NCI-H82 treated with DMSO at 0.1 percent for 48 hours (cell line): ENCODE measurements around the gene SF3A1.

Experiments
- DNase-seq: peaks from one replicate; lab custom pipeline; 2025; ENCODE audit not compliant: unreplicated experiment; lab: John Stamatoyannopoulos, UW

Gene SF3A1

DNA sequence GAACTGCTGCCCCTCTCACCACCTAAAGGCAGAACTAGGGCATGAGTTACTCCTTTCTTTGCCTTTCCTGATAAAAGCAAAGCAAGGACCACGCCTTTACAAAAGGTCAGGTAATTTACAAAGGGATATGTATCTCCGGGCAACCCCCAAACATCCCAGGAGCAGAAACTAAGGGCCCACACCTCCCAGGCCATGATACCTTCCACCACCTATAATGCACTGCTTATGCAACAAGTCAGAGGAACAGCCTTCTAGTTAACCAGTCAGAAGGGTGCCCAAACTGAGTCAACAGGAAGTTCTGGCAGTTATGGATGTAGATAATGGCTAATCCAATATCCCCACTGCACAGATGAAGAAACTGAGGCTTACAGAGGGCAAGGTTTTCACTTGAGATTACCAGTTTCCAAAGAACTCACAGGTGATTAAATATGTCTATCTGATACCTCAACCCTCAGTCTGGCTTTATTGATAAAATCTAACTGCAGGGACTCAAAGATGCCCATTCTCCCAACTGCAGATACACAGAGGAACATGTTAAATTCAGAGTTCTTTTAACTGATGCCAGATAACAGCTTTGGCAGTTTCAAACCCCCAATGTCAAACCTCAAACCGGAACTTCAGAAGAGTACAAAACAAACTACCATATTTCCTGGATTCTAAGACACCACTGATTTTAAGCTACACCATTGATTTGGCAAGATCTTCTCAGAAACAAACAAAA, 50.6 kb downstream of the SF3A1 start:
- DNase-seq: no peak

DNA sequence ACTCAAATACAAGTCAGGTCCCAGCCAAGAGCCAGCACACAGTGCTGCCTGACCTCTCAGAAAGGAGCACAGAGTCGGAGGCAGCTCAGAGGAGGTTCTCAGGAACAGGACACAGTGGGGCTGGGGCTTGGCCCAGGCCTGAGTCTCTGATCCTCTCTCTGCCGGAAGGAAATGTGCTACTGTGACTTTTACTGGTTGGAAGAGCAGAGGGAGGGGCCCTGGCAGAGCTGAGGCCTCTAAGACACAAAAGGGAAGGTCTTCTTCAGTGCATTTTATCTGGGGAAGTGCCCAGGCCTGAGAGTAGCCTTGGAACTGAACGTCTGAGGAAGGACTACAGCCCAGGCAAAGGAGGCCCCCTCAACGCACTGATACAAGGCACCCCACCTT, 51.2 kb downstream of the SF3A1 start:
- no peak for DNase-seq

DNA sequence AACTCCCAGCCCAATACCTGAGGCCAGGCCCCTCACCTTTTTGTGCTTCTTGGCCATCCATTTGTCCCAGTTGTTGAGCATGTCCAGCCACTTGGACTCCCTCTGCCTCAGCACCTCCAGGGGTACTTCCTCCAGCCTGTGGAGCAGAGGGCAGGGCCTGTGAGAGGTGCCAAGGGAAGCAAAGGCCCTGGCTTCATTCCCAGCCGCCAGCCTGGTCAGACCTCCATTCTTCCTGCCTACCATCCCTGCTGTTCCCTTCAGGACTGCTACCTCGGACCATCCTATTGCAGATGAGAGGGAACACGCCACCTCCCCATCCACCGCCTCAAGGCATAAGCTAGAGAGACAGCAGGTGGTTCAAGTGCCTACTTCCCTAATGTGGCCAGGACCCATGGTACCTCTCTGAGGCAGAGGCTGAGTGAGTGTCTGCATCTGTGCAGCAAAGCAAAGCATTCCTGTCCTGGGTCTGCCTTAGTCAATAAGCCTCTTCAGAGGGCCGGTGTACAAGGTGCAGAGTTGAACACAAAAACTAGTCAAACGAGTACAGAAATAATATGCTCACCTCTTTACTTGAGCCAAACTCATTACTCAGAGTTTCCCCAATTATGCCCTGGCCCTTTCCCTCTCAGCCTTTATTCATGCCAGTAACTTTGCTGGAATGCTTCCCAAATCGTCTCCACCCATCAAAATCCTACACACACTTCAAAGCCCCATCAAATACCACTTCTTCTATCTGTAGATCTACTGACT, 52.0 kb downstream of the SF3A1 start:
- no peak for DNase-seq

DNA sequence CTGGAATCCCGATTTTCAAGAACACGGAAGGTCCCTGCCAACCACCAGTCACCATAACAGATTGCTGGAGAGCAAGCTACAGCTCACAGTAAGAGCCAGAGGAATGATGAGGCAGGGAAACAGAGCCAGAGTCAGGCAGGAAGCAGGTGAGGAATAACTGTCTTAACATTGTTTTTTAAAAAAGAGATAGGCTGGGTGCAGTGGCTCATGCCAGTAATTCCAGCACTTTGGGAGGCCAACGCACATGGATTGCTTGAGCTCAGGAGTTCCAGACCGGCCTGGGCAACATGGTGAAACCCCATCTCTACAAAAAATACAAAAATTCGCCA, 53.9 kb downstream of the SF3A1 start:
- no peak for DNase-seq

DNA sequence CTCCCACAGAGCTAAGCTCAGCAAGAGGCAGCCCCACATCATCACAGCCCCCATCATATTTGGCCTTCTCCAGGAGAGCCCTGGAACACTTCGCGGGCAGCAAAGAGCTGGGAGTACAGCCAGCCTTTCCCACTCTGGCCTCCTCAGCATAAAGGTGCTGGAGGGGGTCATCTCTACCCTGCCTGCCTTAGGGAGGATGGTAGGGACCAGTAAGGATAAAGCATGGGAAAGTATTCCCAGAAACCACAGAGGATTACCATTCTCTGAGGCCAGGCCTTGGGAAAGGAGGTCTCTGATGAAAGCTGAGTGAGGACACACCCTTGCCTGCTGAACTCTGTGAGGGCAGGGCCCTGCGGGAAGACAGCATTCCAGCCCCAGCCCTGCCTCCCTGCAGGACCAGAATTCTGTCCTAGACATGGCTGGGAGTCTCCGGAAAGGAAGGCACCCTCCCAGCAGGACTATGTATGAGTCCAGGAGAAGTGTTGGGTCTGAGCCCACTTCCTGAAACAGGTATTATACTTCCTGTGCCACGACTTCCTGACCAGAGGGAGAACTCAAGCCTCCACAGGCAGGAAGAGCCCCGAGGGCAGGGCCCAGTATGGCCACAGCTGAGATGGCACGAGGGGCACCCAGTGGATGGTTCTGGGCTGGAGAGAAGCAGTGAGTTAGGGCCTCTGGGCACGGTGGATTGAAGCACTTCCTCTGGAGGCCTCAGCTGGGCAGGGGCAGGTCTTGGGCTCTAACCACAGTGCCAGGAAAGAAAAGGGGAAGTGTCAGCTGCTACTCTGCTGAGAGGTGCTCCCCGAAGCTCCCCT, 54.5 kb downstream of the SF3A1 start:
- DNase-seq: no peak

DNA sequence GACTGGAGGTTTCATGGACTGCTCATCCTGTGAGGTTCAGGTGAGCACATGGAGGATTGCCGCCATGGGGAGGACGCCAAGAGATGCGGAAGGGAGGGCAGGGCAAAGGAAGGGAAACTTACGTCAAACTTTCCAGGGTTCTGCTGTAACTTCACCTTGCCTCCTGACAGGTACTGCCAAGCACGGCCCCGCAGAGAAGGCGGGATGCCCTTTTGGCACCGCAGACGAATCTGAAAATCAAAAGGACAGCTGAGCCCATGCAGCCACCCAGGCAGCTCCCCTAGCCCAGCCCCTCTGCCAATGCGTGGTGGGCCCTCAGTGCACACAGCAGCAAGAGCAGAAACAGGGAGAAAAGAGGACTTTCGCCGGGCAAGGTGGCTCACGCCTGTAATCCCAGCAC, 57.4 kb downstream of the SF3A1 start:
- no peak for DNase-seq

DNA sequence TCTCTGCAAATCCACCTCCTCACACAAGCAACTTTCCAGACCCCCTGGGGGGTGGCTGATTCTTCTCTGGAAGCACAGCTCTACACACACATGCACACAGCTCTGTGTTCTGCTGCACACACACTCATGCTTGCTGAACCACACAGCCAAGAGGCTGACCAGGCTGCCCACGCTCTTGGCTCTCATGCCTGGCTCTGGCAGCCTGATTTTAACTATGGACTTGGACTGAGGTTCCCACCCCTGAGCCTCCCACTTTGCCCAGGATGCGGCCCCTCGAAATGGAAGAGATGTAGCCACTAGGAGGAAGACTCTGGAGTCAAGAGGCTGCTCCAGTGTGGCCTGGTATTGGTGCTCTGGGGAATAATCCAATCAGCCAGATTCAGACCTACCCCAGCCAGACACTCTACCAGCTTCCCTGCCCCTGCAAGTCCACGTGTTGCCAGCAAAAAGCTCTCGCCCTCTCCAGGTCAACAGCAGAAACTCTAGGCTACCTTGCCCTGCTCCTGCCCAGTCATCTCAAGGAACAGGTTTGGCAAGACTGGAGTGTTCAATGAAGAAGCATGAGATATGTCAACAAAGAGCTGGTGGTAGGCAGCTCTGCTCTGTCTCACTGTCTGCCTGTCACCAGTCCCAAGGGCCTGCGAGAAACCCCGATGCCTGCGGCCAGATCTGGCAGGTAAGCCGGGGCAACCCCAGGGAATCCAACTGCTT, 58.5 kb downstream of the SF3A1 start:
- no peak for DNase-seq

DNA sequence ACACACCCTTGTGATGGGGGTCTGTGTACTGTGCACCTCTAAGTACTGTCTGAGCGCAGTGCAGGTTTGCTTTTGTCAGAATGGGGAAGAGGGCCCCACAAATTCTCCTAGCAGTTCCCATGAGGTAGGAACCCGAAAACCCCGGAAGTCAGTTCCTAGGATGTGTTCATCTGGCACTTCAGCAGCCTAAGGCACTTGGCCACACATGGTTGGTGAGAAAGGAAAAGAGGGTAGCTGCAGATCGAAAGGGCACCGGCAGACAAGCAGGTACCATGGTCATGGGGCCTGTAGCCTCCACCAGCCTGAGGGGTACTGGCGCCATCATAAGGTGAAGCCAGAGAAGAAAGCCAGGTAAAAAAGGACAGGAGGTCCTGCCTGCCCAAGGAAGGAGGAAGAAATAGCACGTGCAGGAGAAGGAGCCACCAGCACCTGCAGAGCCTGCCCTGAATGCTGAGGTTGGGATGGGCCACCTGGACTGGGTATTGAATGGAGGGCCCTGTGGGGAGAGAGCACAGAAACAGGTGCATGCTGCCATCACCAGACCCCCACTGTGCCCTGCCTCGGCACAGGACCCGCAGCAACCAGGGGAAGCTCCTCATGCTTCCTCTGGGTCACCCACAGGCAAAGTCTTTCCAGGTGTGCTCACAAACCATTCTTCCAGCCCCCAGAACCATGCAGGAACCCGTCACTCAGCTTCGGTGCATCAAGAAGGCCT, 59.3 kb downstream of the SF3A1 start:
- DNase-seq: no peak

DNA sequence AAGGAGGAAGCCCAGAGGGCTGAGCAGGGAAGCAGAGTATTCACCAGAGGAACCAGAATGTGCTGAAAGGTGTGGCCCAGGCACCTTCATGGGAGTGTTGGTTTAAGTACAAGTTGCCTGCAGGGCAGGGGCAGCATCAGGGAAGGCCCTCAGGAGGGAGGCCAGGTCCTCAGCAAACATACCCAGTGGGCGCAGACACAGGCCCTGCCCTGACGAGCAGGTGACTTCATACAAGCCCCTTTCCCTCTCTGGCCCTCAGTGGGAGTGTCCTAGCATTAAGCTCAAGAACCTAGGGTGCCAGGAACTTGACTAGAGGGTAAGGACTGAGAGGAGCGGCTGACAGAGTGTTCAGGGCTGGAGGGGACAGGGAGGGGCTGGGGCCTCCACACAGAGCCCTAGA, 59.9 kb downstream of the SF3A1 start:
- no peak for DNase-seq

DNA sequence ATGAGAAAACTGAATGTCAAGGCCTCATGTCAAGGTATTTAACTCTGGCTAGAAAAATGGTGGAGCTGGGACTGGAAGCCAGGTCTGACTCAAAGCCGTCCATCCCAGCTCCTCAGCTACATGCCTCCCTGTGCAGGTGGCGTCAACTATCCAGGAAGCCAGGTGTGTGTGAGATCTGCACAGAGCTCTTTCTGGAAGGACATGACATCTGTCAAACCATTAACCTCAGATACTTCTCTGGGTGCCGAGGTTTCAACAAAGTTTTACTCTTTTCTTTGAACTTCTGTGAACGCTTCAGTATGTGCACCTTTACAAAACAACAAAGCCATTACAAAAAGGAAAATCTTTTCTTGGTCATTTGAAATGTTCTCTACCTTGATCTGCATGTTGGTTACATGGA, 60.4 kb downstream of the SF3A1 start:
- DNase-seq: no peak

DNA sequence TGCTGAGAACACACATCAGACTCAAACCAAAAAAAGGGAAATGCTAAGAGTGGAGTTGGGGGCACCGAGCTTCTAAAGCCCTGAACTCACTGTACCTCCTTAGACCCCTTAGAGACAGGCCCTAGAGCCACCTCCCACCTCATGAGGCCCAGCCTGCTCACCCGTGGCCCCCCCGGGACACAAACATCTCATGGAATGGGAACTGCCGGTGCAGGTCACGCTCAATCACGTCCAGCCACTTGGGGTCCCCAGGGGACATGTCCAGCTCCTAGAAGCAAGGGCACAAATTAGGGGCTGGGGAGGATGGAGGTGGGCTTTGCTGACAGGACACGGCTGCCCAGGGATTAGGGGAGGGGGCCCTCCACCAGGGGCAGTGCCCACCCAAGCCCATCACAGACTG, 61.1 kb downstream of the SF3A1 start:
- DNase-seq: no peak

DNA sequence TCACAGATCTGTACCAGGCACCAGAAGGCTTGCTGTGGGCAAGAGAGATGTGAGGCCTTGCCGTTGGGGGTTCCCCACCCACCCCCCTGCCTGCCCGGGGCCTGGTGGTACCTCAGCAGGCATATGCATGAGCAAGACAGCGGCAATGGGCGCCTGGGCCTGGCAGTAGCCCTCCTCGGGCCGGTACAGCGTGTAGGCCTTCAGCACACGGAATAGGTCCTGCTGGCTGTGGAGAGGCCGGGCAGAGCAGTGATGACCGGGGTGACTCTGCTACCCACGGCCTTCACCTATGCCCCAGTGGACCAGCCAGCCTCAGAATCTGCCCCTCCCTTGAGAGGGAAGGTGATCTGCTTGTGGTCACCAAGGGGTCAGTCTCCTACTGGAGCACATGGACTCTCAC, 61.9 kb downstream of the SF3A1 start:
- DNase-seq: no peak

DNA sequence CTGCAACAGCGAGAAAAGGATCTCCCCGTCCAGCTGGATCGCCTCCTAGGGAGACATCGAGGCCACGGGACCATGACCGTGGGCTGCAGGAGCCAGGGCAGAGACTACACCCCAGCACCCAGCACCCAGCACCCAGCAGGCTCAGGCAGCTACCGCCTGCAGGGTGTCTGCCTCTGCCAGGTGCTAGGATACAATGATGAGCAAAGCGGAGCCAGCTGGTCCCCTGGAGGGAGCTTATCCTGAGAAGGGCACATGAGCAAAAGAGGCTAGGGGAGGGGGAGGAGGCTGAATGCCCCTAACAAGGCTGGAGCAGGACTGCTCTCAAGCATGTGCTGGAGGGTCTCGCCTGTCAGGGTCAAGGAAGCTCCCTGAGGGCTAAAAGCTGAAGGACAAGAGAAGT, 62.6 kb downstream of the SF3A1 start:
- no peak for DNase-seq

DNA sequence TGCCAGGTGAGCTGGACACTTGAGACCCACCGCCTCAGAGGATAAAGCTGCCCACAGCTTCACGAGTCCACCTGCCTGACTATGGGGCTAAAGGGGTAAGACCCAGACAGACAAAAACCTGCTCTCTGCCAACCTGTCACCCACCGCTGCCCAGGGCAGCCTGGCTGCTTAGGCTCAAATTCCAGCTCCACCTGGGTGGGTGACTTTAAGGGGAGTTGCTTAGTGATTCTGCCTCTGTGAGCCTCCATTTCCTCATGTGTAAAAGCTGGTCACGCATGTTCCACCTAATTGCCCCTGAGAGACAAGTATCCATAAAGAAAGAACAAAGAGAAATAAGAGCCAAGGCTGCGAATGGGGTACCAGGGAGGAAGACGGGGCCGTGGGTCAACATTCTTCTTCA, 63.7 kb downstream of the SF3A1 start:
- no peak for DNase-seq

DNA sequence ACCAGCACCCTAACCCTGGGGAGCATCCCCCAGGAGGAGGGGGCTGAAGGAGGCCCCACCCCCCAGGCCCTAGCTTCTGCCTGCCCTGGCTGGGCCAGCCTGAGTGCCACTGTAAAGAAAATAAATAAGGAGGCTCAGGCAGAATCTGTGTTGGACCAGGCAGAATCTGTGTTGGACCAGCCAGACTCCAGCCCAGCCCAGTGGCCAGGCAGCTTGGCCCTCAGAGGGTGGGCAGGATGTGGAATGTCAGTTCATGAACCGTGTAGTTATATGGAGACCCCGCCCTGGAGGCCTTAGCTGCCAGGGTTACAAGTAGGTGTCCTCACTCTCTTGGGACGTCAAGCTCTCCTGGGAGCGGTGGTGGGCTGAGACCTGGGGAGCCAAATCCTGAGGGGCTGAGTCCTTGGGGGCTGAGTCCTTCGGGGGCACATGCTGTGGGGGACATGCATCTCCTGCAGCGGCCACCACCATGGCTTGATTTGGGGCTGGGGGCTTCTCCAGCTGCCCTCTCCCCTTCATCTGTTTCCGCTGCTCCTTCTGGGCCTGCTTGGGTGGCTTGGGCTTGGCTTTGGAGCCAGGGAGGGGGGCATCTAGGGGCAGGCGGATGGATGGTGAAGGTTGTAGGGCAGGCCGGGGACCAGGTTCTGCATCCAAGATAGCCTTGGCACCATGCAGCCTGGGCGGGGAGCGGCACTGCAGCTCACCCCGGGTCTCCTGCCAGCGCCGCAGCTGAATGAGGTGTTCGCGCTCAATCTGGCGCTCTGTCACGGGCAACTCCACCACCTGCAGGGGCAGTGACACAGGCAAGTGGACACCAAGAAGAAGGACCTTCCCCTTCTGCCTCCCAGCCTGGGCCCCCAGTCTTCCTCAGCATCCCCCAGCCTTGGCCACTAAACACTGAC, 64.4 kb downstream of the SF3A1 start:
- no peak for DNase-seq

DNA sequence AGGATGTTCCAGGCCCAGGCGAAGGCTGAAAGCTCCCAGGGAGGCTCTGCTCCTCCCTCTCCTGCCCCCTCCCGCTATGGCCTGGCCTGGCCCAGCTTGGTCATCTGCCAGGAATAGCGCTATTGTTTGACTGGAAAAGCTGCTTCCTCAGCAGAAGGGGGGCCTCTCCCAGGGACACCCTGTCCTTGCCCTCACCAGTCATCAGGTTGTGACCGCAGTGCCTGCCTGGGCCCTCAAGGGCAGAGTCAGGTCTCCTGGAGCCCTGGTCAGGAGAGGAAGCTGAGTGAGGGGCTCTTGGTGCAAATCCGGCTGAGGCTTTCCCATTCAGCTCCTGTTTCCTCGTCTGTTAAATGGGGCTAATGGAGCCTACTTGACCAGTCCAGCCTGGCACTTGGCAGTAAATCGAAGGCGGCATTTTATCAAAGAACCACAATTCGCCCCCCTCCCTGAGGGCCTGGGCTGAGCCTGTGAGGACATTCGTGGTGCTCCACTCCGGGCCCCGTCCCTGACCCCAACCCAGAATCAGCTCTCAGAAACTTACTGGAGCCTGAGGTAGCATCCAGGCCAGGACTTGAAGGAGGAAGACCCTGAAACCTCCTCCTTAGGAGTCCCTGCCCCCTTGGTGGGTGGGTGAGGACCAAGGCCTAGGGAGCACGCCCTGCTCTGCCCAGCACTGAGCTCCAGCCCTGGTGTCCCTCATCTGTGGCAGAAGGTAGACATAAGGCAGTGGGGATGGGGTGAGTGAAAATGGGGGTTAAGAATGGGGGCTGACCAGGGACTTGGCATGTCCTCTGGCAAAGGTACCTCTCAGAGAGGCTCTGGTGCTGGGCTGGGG, 65.4 kb downstream of the SF3A1 start:
- no peak for DNase-seq

DNA sequence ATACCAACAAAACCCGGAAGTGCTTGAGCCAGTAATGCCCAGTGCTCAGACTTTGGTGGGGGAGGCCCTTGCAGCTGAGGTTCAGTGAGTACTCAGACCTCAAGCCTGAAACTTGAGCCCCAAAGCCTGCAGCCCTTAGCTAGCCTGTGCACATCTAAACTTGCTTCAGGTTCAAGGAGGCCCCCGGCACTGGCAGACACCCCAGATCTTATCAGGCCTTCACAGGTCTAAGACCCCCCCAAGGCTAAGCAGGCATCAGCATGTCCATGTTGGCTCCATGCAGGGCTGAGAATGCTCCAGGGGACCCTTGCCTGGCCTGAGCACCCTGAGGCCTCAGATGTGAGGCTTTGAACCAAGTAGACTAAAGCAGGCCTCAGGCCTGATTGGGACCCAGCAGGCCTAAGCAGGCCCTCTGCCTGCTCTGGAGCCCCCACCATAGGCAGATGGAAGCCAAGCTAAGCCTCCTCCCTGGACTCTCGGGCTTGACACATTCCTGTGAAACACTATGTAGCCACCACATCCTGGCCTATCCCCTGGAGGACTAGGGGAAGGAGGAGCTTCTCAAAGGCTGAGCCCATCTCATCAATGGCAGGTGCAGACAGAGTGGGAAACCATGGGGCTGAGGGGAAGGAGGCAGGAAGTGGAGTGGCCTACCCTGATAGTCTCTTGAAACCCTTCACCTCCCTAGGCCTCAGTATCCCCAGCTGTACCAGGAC, 66.2 kb downstream of the SF3A1 start:
- no peak for DNase-seq

DNA sequence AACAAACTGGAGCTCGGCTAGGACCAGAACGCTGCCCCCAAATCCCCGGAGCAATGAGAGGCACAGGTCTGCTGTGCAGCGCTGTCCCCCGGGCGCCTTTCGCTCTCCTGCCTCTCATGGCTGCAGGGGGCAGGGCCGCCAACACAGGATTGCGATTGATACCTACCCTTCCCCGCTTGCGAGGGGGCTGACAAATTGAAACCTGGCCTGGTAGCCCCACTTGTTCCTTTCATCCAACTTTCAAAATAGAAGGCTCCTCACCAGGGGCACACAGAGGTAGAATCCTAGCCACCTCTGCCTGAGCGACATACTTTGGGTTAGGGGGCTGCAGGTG, 66.7 kb downstream of the SF3A1 start:
- DNase-seq: no peak
